ENCODE results near the gene TM9SF1.

TM9SF1 gene

GRCh38 chr14:24196071-24197055, 1.1 kb upstream of the TM9SF1 start:
- DNase-seq, result peak; percentile 34

- no peak for DNase-seq
These were observed 412 bp downstream of the TM9SF1 start for GRCh38 chr14:24194873-24195185.

GRCh38 chr14:24194186-24194872, 912 bp downstream of the TM9SF1 start:
- no peak for DNase-seq

GRCh38 chr14:24192933-24193332, 2.3 kb downstream of the TM9SF1 start:
- no peak for DNase-seq

- no peak for DNase-seq
These were observed 4.8 kb downstream of the TM9SF1 start for GRCh38 chr14:24190416-24190815.

GRCh38 chr14:24189460-24189859, 5.8 kb downstream of the TM9SF1 start:
- no peak for DNase-seq

- no peak for DNase-seq
These were observed 6.2 kb downstream of the TM9SF1 start for GRCh38 chr14:24189059-24189375.

- peak; percentile 97 for DNase-seq
These were observed 6.8 kb downstream of the TM9SF1 start, which contains the start of gene IPO4 for GRCh38 chr14:24188251-24189058. IPO4 (minus strand) TSS chr14:24188816; CDS start chr14:24188787, 29 bp downstream.

GRCh38 chr14:24187539-24187915, 7.7 kb downstream of the TM9SF1 start:
- DNase-seq, result no peak

- no peak for DNase-seq
These were observed 8.3 kb downstream of the TM9SF1 start for GRCh38 chr14:24186831-24187538.

GRCh38 chr14:24185741-24186140, 9.5 kb downstream of the TM9SF1 start:
- no peak for DNase-seq

- DNase-seq, result no peak
These were observed 10.2 kb downstream of the TM9SF1 start for GRCh38 chr14:24185026-24185425.

GRCh38 chr14:24184104-24184970, 10.9 kb downstream of the TM9SF1 start:
- DNase-seq, result no peak

- no peak for DNase-seq
These were observed 12.2 kb downstream of the TM9SF1 start for GRCh38 chr14:24183014-24183481.

GRCh38 chr14:24182110-24182882, 12.9 kb downstream of the TM9SF1 start:
- no peak for DNase-seq

- DNase-seq, result no peak
These were observed 13.7 kb downstream of the TM9SF1 start for GRCh38 chr14:24181371-24182077.

- DNase-seq, result no peak
These were observed 15.1 kb downstream of the TM9SF1 start for GRCh38 chr14:24179961-24180796.

- no peak for DNase-seq
These were observed 15.8 kb downstream of the TM9SF1 start for GRCh38 chr14:24179294-24179960.

All from CD4-positive, alpha-beta T cell treated with Interleukin-17A for 1 hour (primary cell).